Keratinocyte (primary cell): ENCODE results near the gene VAT1.

Experiments used
- CTCF ChIP-seq, 3 experiments: IDR thresholded peaks in 1 of 3; conservative IDR thresholded peaks in 1 of 3; optimal IDR thresholded peaks in 1 of 3; 2 replicates in 2 of 3; 3 replicates in 1 of 3; pipeline versions ENCODE3 to v1.5.1; 2011; ENCODE audit warnings: low read length in 3 of 3, mild to moderate bottlenecking in 3 of 3, moderate library complexity in 2 of 3, control low read depth in 1 of 3, inconsistent platforms in 1 of 3; ENCODE audit not compliant: insufficient read depth in 2 of 3; ENCODE audit errors: extremely low read depth in 1 of 3
- EZH2 ChIP-seq: IDR thresholded peaks from one replicate; pipeline ENCODE4 v1.6.1; 2012; ENCODE audit warnings: inconsistent platforms, mild to moderate bottlenecking, low read length, moderate library complexity

- TF ChIP-seq CTCF (optimal IDR thresholded peaks at IDR 0.05 in 1 of 3, IDR thresholded peaks at IDR 0.05 in 1 of 3, conservative IDR thresholded peaks at IDR 0.05 in 1 of 3; ENCODE audit: extremely low read depth in 1 of 3, insufficient read depth in 2 of 3, low read length in 3 of 3) (no peak), EZH2 (no peak)
Observed at GRCh38 chr17:43020789-43021740, 1.1 kb downstream of the VAT1 start.
